Left lung (tissue), 10 donors: ENCODE results near the gene DNAJC5. TPM values are rescaled to one million over a fixed set of nuclear protein-coding genes. Genes with fewer than 3 reads are reported as not detected.
A peak's percentile ranks its signal among the peaks of the same experiment; 100 is the strongest.

Experiments
- ATAC-seq: fragments of 200-7000 bp; cut with Tn5 transposase; one replicate; pipeline ENCODE4 v1.9.1; 2020; ENCODE audit warnings: moderate library complexity
- DNase-seq, 4 donors: peaks; one replicate each; pipeline ENCODE4 v3.0.0-alpha.2; 2013 to 2020
- H3K27ac ChIP-seq, 2 donors: fragments of 200-600 bp; sonication (generic) in 1 of 2; one replicate each; pipeline versions ENCODE4 v1.5.0 to v1.8.0; 2020 to 2021
- H3K27me3 ChIP-seq, 2 donors: fragments of 200-600 bp; sonication (generic) in 1 of 2; one replicate each; pipeline versions ENCODE4 v1.5.0 to v1.8.0; 2020 to 2021
- H3K36me3 ChIP-seq, 2 donors: fragments of 200-600 bp; sonication (generic) in 1 of 2; one replicate each; pipeline versions ENCODE4 v1.5.0 to v1.8.0; 2020 to 2021
- H3K4me1 ChIP-seq, 2 donors: fragments of 200-600 bp; one replicate each; pipeline ENCODE4 v1.8.0; 2021
- H3K4me3 ChIP-seq, 2 donors: fragments of 200-600 bp; sonication (generic) in 1 of 2; one replicate each; pipeline versions ENCODE4 v1.5.0 to v1.8.0; 2020 to 2021; ENCODE audit warnings: mild to moderate bottlenecking in 1 of 2
- H3K9me3 ChIP-seq, 2 donors: fragments of 200-600 bp; sonication (generic) in 1 of 2; one replicate each; pipeline versions ENCODE4 v1.5.0 to v1.8.0; 2020 to 2021
- intact Hi-C, 2 donors: fragments of 100-400 bp; cut with DNase I; formaldehyde crosslinking; loops; one replicate each; pipeline versions ENCODE4 v1.11.2 to v1.14.2; 2022
- polyA plus RNA-seq, 6 donors: library from polyadenylated mRNA; unstranded; fragments of 120-200 nt; gene quantifications; one replicate each; pipeline ENCODE4 v1.2.1, GENCODE V29; 2013; ENCODE audit not compliant: insufficient read length in 6 of 6
- total RNA-seq, 2 donors: library from RNA; stranded (reverse); fragmentation: NEBNext Ultra II Directional; extraction: Animal tissue kit (Norgen Biotek cat#: 25700); gene quantifications; one replicate each; pipeline ENCODE4 v1.2.1, GENCODE V29; 2021
- TF ChIP-seq, protein P1 (sequence below), 2 donors: fragments of 200-600 bp; sonication (generic) in 1 of 2; IDR thresholded peaks; one replicate each; pipeline versions ENCODE4 v1.5.0 to v1.8.0; 2021; ENCODE audit warnings: antibody characterized with exemption in 2 of 2
- donor health status: DM: no; HTN: yes; CAD: no.
- donor health status: DM: no; HTN: no; CAD: no.

Gene DNAJC5
- total and polyA plus RNA-seq, 8 donors, result 17.5 to 59.5 (median 25.3) TPM

DNA sequence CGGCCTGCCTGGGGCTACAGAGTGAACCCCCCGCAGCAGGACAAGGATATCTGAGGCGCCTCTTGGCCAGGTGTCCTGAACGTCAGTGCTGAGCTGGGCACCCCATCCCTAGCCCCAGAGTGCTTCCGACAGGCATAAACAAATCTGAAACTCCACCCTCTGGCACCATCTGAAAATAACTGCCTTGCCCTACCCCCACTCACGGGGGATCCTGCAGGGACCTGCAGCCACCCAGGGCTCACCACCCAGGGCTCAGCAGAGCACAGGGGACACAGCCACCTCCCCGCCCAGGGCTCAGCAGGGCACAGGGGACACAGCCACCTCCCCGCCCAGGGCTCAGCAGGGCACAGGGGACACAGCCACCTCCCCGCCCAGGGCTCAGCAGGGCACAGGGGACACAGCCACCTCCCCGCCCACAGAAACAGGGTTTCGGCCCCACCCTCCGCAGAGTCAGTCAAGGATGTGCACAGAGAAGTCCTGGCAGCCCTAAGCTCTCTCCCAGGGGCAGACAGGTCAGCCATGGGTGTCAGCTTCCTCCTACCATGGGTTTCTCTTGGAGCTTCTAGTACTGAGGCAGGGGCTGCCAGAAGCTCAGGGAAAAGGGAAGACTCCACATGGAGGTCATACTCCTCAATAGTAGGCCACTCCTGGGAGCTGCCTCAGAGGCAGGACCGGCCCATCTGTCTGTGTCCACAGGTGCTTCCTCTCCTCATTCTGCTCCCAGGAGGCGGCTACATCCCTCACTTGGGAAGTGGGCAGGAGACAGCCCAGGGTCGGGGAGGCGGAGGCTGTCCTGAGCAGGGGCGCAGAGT is 56.7 kb downstream of the DNAJC5 start:
- Histone ChIP-seq H3K4me1 (peaks cover 26 to 82% of the 10 kb centered on the region in 2 donors), H3K27ac (peak overlapping the region in 1 of 2 donors; percentile 15), H3K27me3 (no peaks in the 10 kb centered on the region), H3K9me3 (no peaks in the 10 kb centered on the region), H3K4me3 (no peak overlapping the region), H3K36me3 (peaks cover 0 to 9% of the 10 kb centered on the region in 2 donors)
- TF ChIP-seq, protein P1, sequence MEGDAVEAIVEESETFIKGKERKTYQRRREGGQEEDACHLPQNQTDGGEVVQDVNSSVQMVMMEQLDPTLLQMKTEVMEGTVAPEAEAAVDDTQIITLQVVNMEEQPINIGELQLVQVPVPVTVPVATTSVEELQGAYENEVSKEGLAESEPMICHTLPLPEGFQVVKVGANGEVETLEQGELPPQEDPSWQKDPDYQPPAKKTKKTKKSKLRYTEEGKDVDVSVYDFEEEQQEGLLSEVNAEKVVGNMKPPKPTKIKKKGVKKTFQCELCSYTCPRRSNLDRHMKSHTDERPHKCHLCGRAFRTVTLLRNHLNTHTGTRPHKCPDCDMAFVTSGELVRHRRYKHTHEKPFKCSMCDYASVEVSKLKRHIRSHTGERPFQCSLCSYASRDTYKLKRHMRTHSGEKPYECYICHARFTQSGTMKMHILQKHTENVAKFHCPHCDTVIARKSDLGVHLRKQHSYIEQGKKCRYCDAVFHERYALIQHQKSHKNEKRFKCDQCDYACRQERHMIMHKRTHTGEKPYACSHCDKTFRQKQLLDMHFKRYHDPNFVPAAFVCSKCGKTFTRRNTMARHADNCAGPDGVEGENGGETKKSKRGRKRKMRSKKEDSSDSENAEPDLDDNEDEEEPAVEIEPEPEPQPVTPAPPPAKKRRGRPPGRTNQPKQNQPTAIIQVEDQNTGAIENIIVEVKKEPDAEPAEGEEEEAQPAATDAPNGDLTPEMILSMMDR (IDR thresholded peaks at IDR 0.05), result no peak
- no peak for ATAC-seq
- intact Hi-C loops, result no loop called here
- DNase-seq, result peak in 1 of 4 donors; percentile 72

DNA sequence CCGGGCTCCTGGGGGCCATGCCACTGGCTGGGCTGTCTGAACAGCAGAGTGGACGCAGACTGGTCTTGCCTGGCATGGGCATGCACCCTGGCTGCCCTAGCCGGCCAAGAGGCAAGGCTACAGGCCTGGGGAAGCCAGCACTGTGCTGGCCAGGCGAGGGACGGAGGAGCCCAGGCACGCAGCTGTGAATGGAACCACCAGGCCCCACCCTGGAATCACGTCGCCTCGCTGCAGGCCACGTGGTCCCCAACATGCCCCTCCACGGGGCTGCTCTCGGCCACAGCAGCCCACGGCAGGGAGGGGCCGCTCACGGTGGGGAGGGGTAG is 57.2 kb downstream of the DNAJC5 start:
- no peaks in the 10 kb centered on the region for H3K27me3 ChIP-seq
- H3K27ac ChIP-seq, result no peak overlapping the region
- no peaks in the 10 kb centered on the region for H3K9me3 ChIP-seq
- TF ChIP-seq, protein P1 (IDR thresholded peaks at IDR 0.05), result no peak
- H3K4me3 ChIP-seq, result no peak overlapping the region
- ATAC-seq, result no peak
- H3K36me3 ChIP-seq, result peaks cover 0 to 9% of the 10 kb centered on the region in 2 donors
- DNase-seq, result no peak
- H3K4me1 ChIP-seq, result peaks cover 32 to 82% of the 10 kb centered on the region in 2 donors
- intact Hi-C loops, result no loop called here

DNA sequence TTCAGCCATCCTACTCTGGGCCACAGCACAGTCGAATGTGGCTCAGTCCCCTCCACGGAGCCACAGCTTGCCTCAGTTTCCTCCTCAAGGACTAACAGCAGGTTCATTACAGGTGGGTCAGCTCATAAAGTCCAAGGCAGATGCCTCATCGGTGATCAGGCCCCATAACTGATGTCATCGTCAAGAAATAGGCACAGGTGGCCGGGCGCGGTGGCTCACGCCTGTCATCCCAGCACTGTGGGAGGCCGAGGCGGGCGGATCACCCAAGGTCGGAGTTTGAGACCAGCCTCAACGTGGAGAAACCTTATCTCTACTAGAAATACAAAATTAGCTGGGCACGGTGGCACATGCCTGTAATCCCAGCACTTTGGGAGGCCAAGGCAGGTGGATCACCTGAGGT is 57.8 kb downstream of the DNAJC5 start:
- peaks cover 38 to 82% of the 10 kb centered on the region in 2 donors for H3K4me1 ChIP-seq
- intact Hi-C loops, result no loop called here
- no peaks in the 10 kb centered on the region for H3K9me3 ChIP-seq
- TF ChIP-seq, protein P1 (IDR thresholded peaks at IDR 0.05), result no peak
- ATAC-seq, result no peak
- no peaks in the 10 kb centered on the region for H3K27me3 ChIP-seq
- no peak overlapping the region for H3K4me3 ChIP-seq
- H3K27ac ChIP-seq, result no peak overlapping the region
- DNase-seq, result no peak
- H3K36me3 ChIP-seq, result peaks cover 0 to 9% of the 10 kb centered on the region in 2 donors

DNA sequence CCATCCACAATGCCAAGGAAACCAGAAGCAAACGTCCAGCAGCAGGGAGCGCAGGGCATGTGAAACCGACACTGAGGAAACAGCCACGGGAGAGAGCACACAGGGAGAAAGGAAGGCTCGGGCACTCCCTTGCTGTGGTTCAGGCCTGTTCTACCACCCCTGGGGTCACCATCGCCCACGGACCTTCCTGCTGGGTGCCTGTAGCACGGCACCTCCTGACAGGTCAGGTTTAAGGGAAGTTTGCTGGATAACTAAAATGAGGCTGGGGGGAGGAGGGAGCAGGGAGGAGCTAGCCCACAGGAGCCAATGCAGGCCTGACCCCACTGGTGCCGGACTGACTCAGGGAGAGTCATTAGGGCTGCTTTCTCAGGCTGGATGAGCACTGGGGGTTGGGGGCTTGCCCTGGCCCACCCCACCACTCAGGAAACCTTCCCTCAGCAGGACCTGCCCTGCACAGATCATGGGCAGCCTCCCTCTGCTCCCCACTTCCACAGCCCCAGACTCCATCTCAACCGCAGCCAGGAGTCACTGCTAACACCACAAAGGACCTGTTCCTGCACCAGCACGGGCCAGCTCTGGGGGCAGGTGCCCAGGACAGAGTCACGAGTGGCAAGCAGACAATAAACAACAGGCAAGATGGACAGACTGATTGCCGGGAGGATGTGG is 59.0 kb downstream of the DNAJC5 start:
- TF ChIP-seq, protein P1 (IDR thresholded peaks at IDR 0.05), result no peak
- DNase-seq (no peak), ATAC-seq (no peak)
- no peaks in the 10 kb centered on the region for H3K9me3 ChIP-seq
- peak overlapping the region; percentile 33 to 84 for H3K27ac ChIP-seq
- peaks cover 0 to 12% of the 10 kb centered on the region in 2 donors for H3K36me3 ChIP-seq
- peak overlapping the region in 1 of 2 donors; percentile 100 for H3K4me3 ChIP-seq
- H3K27me3 ChIP-seq, result no peaks in the 10 kb centered on the region
- intact Hi-C loops, result no loop called here
- peaks cover 34 to 77% of the 10 kb centered on the region in 2 donors for H3K4me1 ChIP-seq

DNA sequence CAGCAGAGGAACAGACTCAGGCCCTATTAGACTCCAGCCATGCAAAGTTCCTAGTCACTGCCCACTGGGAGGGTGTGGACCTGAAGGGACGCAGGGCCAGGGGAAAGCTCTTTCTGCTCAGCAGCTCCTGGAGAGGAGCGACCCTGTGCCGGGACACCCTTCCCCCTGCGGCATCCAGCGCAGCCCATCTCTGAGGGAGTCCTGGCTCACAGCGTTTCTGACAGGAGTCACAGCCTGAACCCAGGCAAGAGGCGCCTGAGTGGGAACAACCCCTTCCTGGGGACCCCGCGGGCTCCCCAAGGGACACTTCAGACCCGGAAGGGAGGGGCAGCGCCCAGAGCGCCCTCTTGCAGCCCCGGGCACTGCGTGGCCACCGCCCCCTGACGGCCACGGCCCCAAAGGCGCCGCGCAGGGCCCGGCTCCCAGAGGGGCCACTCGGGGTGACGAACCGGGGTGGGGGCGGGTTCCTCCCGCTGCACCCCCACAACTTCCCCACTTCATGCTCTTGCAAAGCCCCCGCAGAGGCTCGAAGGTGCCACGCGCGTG is 60.4 kb downstream of the DNAJC5 start:
- Histone ChIP-seq H3K27me3 (no peaks in the 10 kb centered on the region), H3K4me3 (peak overlapping the region; percentile 94 to 100), H3K4me1 (peaks cover 20 to 62% of the 10 kb centered on the region in 2 donors), H3K36me3 (peaks cover 0 to 24% of the 10 kb centered on the region in 2 donors), H3K27ac (peak overlapping the region; percentile 72 to 84), H3K9me3 (no peaks in the 10 kb centered on the region)
- peak in 1 of 4 donors; percentile 52 for DNase-seq
- peak; percentile 50 for ATAC-seq
- intact Hi-C loops, result no loop called here
- TF ChIP-seq, protein P1 (IDR thresholded peaks at IDR 0.05), result peak; percentile 16 to 25
